ENCODE results near the gene PRICKLE2.

- no peak for TF ChIP-seq BACH2 (CRISPR knock-in tag; IDR thresholded peaks at IDR 0.05; ENCODE audit: borderline replicate concordance)
- TF ChIP-seq TCF4 (CRISPR knock-in tag; IDR thresholded peaks at IDR 0.05; ENCODE audit: borderline replicate concordance): no peak
- no peak for TF ChIP-seq PATZ1 (CRISPR knock-in tag; IDR thresholded peaks at IDR 0.05; ENCODE audit: borderline replicate concordance)
- TF ChIP-seq ZFP30 (CRISPR knock-in tag; IDR thresholded peaks at IDR 0.05): no peak
- TF ChIP-seq POU6F1 (CRISPR knock-in tag; IDR thresholded peaks at IDR 0.05; ENCODE audit: borderline replicate concordance, low read depth): no peak
- no peak for TF ChIP-seq CSRNP3 (CRISPR knock-in tag; IDR thresholded peaks at IDR 0.05)
- no peak for TF ChIP-seq GLIS3 (CRISPR knock-in tag; IDR thresholded peaks at IDR 0.05)
- TF ChIP-seq ISL1 (CRISPR knock-in tag; IDR thresholded peaks at IDR 0.05): no peak
- TF ChIP-seq ARNTL (CRISPR knock-in tag; IDR thresholded peaks at IDR 0.05; ENCODE audit: borderline replicate concordance, low read depth): no peak
- TF ChIP-seq TSHZ2 (CRISPR knock-in tag; IDR thresholded peaks at IDR 0.05): no peak
- TF ChIP-seq RARB (CRISPR knock-in tag; IDR thresholded peaks at IDR 0.05): no peak
- no peak for TF ChIP-seq ZNF8 (CRISPR knock-in tag; IDR thresholded peaks at IDR 0.05)
Observed at GRCh38 chr3:64223791-64224745, 1.2 kb downstream of the PRICKLE2 start.

All from SK-N-SH treated with all-trans-retinoic acid at 6 μM for 48 hours (cell line).